HepG2 (cell line): ENCODE measurements around the gene FOLR3. TPM values are rescaled to one million over a fixed set of nuclear protein-coding genes. Genes with fewer than 3 reads are reported as not detected.

Experiments
- ATAC-seq: fragments of 200-7000 bp; cut with Tn5 transposase; 3 replicates; pipeline ENCODE4 v1.9.1; 2020; ENCODE audit warnings: mild to moderate bottlenecking, moderate library complexity
- BruUV-seq: library from RNA; stranded (reverse); fragments of 400-500 nt; replicated peaks from 2 replicates; lab custom pipeline; 2021; lab: Mats Ljungman, UMichigan
- CTCF ChIA-PET: fragments of 300-600 bp; formaldehyde crosslinking; extraction: SDS; loops from one replicate; lab custom pipeline; 2021; ENCODE audit warnings: low total read pairs, inconsistent platforms, low intra/inter-chr PET ratio; lab: Yijun Ruan, JAX
- POLR2A ChIA-PET: fragments of 350-600 bp; sonication (Branson Sonifier 250); formaldehyde crosslinking; loops from one replicate; lab custom pipeline; 2020; ENCODE audit warnings: antibody characterized with exemption, inconsistent platforms; lab: Yijun Ruan, JAX
- DNase-seq: peaks from one replicate; pipeline ENCODE4 v3.0.0-alpha.2; 2015; ENCODE audit warnings: low spot score
- FAIRE-seq: peaks from 3 replicates; lab custom pipeline; 2011; peaks lifted over from hg19 to GRCh38; lab: Jason Lieb, UNC
- H2AFZ ChIP-seq: one replicate; pipeline ENCODE4 v1.6.1; 2011; ENCODE audit warnings: low read length, inconsistent platforms
- H3K27ac ChIP-seq: fragments of 300-600 bp; 3 replicates; pipeline ENCODE4 v1.8.0; 2011; ENCODE audit warnings: mixed run types, mild to moderate bottlenecking, mixed read lengths, low read length, inconsistent platforms; ENCODE audit not compliant: insufficient read depth; ENCODE audit errors: extremely low read length
- H3K27me3 ChIP-seq, 2 experiments: fragments of 200-600 bp in 1 of 2; 2 replicates in 1 of 2; 3 replicates in 1 of 2; pipeline versions ENCODE4 v1.6.0 to v1.8.0; 2011; ENCODE audit warnings: low read length in 2 of 2, mild to moderate bottlenecking in 2 of 2, moderate library complexity in 2 of 2, inconsistent platforms in 1 of 2; ENCODE audit not compliant: insufficient read depth in 2 of 2, control insufficient read depth in 1 of 2
- H3K36me3 ChIP-seq, 2 experiments: fragments of 200-600 bp in 1 of 2; replicated peaks in 1 of 2; 2 replicates in 1 of 2; 3 replicates in 1 of 2; pipeline versions ENCODE4 v1.5.1 to v1.8.0; 2011; ENCODE audit warnings: low read length in 2 of 2, inconsistent platforms in 1 of 2; ENCODE audit not compliant: insufficient read depth in 2 of 2, control insufficient read depth in 1 of 2
- H3K4me1 ChIP-seq: 2 replicates; pipeline ENCODE4 v1.5.1; 2012; ENCODE audit warnings: low read length, inconsistent platforms; ENCODE audit not compliant: insufficient read depth
- H3K4me2 ChIP-seq: 2 replicates; pipeline ENCODE4 v1.6.0; 2011; ENCODE audit warnings: low read depth, low read length, inconsistent platforms
- H3K4me3 ChIP-seq, 3 experiments: fragments of 200-600 bp in 1 of 3; sonication (generic), shearing (Covaris generic) in 1 of 3; replicated peaks in 1 of 3; 2 replicates each; pipeline ENCODE4 v1.5.1; 2011 to 2016; ENCODE audit warnings: low read length in 3 of 3, inconsistent platforms in 2 of 3, low read depth in 2 of 3, mild to moderate bottlenecking in 2 of 3, control low read depth in 1 of 3, mixed read lengths in 1 of 3; ENCODE audit not compliant: insufficient read depth in 1 of 3
- H3K79me2 ChIP-seq: one replicate; pipeline ENCODE4 v1.6.1; 2011; ENCODE audit warnings: low read length, inconsistent platforms; ENCODE audit not compliant: insufficient read depth
- H3K9ac ChIP-seq: 2 replicates; pipeline ENCODE4 v1.6.0; 2011; ENCODE audit warnings: mild to moderate bottlenecking, low read depth, low read length, inconsistent platforms; ENCODE audit not compliant: insufficient read depth
- H3K9me3 ChIP-seq: 2 replicates; pipeline ENCODE4 v1.5.1; 2012; ENCODE audit warnings: mild to moderate bottlenecking, low read length
- H4K20me1 ChIP-seq: 2 replicates; pipeline ENCODE4 v1.6.0; 2011; ENCODE audit warnings: inconsistent platforms, mild to moderate bottlenecking, low read length, moderate library complexity; ENCODE audit not compliant: insufficient read depth
- DNMT1 ChIP-seq: sonication (generic); formaldehyde crosslinking; IDR thresholded peaks from 2 replicates; pipeline ENCODE4 v1.5.1; 2020; ENCODE audit warnings: mild to moderate bottlenecking, missing genetic modification reagents
- KAT8 ChIP-seq: IDR thresholded peaks from 2 replicates; pipeline ENCODE4 v1.6.1; 2016; ENCODE audit warnings: missing genetic modification reagents, missing compliant biosample characterization
- MAFK ChIP-seq, 2 experiments: IDR thresholded peaks in 1 of 2; conservative IDR thresholded peaks in 1 of 2; 2 replicates each; pipeline ENCODE4 v1.6.1; 2011; ENCODE audit warnings: improper control_type of control experiment in 2 of 2, low read length in 2 of 2
- PAX8 ChIP-seq: sonication (generic); formaldehyde crosslinking; IDR thresholded peaks from 2 replicates; pipeline ENCODE4 v1.8.0; 2022; ENCODE audit warnings: mild to moderate bottlenecking, missing genetic modification reagents, borderline replicate concordance
- TBX3 ChIP-seq: fragments of 450-650 bp; IDR thresholded peaks from 2 replicates; pipeline ENCODE4 v1.6.1; 2017; ENCODE audit warnings: antibody characterized with exemption, mild to moderate bottlenecking, inconsistent platforms, borderline replicate concordance
- TOE1 ChIP-seq: sonication (generic); formaldehyde crosslinking; IDR thresholded peaks from 2 replicates; pipeline ENCODE4 v1.4.0; 2020; ENCODE audit warnings: mild to moderate bottlenecking, missing genetic modification reagents
- ZNF124 ChIP-seq: sonication (generic); formaldehyde crosslinking; IDR thresholded peaks from 2 replicates; pipeline ENCODE4 v1.4.0; 2020; ENCODE audit warnings: missing genetic modification reagents
- ZNF564 ChIP-seq: sonication (generic); formaldehyde crosslinking; IDR thresholded peaks from 2 replicates; pipeline ENCODE4 v1.8.1; 2023; ENCODE audit warnings: mild to moderate bottlenecking, missing genetic modification reagents
- ZNF816 ChIP-seq: sonication (generic); formaldehyde crosslinking; IDR thresholded peaks from 2 replicates; pipeline ENCODE4 v1.8.0; 2022; ENCODE audit warnings: missing genetic modification reagents, mild to moderate bottlenecking, borderline replicate concordance
- ZSCAN30 ChIP-seq: sonication (generic); formaldehyde crosslinking; IDR thresholded peaks from 2 replicates; pipeline ENCODE4 v1.5.0; 2020; ENCODE audit warnings: mild to moderate bottlenecking, missing genetic modification reagents
- WGBS: methylation state at CpG from one replicate; pipeline ENCODE4 v1.1.6; 2017; ENCODE audit warnings: low lambda C conversion rate; 5-methylcytosine and 5-hydroxymethylcytosine counted together
- in situ Hi-C: cut with HindIII; loops from 2 replicates; pipeline ENCODE4 v1.10.0; 2017; ENCODE audit warnings: low pct_unique_long_range_greater_than_20kb; ENCODE audit not compliant: extremely low pct_ligation_motif_present
- intact Hi-C: fragments of 100-400 bp; cut with micrococcal nuclease; formaldehyde crosslinking; loops from one replicate; pipeline ENCODE4 v1.10.0; 2022; ENCODE audit not compliant: unreplicated experiment
- polyA plus RNA-seq, 8 experiments: library from polyadenylated mRNA; depleted of rRNA in 3 of 8; stranded (reverse) in 7 of 8; unstranded in 1 of 8; fragments of >200 nt; fragmentation: Illumina TruSeq in 4 of 8; extraction: Trizol in 4 of 8; gene quantifications; 2 replicates each; pipeline versions ENCODE4 v1.2.1 to v1.2.3, GENCODE V29; 2011 to 2016; ENCODE audit warnings: low read depth in 4 of 8, missing spikeins in 1 of 8, mixed read lengths in 1 of 8; ENCODE audit not compliant: insufficient read depth in 1 of 8
- total RNA-seq, 5 experiments: library from RNA; depleted of rRNA; stranded (reverse); fragments of >200 nt; fragmentation: Illumina TruSeq; extraction: Trizol; gene quantifications; 2 replicates each; pipeline ENCODE4 v1.2.3, GENCODE V29; 2016; ENCODE audit warnings: low read depth in 1 of 5
- TF ChIP-seq, protein P1 (sequence below): sonication (generic); formaldehyde crosslinking; IDR thresholded peaks from 2 replicates; pipeline ENCODE4 v1.4.0; 2020; ENCODE audit warnings: mild to moderate bottlenecking, missing genetic modification reagents, borderline replicate concordance
- TF ChIP-seq, protein P2 (sequence below): sonication (generic); formaldehyde crosslinking; IDR thresholded peaks from 2 replicates; pipeline ENCODE4 v1.4.0; 2020; ENCODE audit warnings: mild to moderate bottlenecking, missing genetic modification reagents
- TF ChIP-seq, protein P3 (sequence below): sonication (generic); formaldehyde crosslinking; IDR thresholded peaks from 2 replicates; pipeline ENCODE4 v1.8.1; 2023; ENCODE audit warnings: mild to moderate bottlenecking, inconsistent platforms, moderate library complexity, missing genetic modification reagents, borderline replicate concordance
- TF ChIP-seq, protein P4 (sequence below): sonication (generic); formaldehyde crosslinking; IDR thresholded peaks from 2 replicates; pipeline ENCODE4 v1.5.0; 2020; ENCODE audit warnings: mild to moderate bottlenecking, missing genetic modification reagents, borderline replicate concordance

Gene FOLR3
- total and polyA plus RNA-seq, 2 of the 13 experiments (the other 11 are each of a cell fraction or from before 2014, with no cell fraction given): not detected

DNA sequence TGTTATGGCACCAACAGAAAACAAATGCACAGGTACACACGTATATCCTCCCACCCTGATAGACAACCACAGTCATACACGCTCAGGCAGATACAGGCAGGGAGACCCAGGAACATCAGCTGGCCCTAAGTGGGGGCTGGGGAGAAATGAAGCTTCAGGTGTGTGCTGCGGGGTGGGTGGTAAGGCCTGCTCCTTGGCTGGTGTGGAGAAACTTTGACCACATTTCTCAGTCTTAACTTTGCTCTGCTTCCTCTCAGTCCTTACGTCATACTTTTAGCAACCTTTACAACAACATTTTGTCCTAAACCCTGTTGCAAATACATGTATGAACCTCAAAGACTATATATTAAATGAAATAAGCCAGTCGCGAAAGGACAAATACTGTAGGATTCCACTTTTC is 16.3 kb upstream of the FOLR3 start:
- no peak for ATAC-seq
- Histone ChIP-seq H3K9me3 (no peaks in the 10 kb centered on the region), H4K20me1 (no peaks in the 10 kb centered on the region), H3K9ac (no peak overlapping the region), H3K4me2 (no peak overlapping the region), H3K36me3 (no peaks in the 10 kb centered on the region), H3K4me3 (no peak overlapping the region), H3K4me1 (peaks cover 6% of the 10 kb centered on the region; the same call in 1 of the 2 replicates), H3K27me3 (peaks cover 1 to 13% of the 10 kb centered on the region in 2 experiments; a peak in 2 of 5 replicates), H3K79me2 (no peaks in the 10 kb centered on the region), H2AFZ (no peak overlapping the region), H3K27ac (no peak overlapping the region)
- in situ Hi-C loops (no loop called here), intact Hi-C loops (no loop called here)
- BruUV-seq: no TSS peak
- FAIRE-seq: no peak
- DNase-seq: no peak
- ChIA-PET CTCF (no interaction called here), POLR2A (no interaction called here)
- WGBS: 57% methylated on average over 6 of the region's 6 CpGs
- TF ChIP-seq KAT8 (CRISPR knock-in tag) (no peak), ZNF816 (CRISPR knock-in tag) (no peak), DNMT1 (no peak), ZSCAN30 (CRISPR knock-in tag) (no peak), TBX3 (no peak), MAFK (conservative IDR thresholded peaks at IDR 0.05 in 1 of 2, IDR thresholded peaks at IDR 0.05 in 1 of 2; ENCODE audit: low read length in 2 of 2) (no peak), TOE1 (CRISPR knock-in tag) (no peak), PAX8 (CRISPR knock-in tag) (no peak), ZNF564 (CRISPR knock-in tag) (no peak), ZNF124 (no peak)
- TF ChIP-seq, protein P1, sequence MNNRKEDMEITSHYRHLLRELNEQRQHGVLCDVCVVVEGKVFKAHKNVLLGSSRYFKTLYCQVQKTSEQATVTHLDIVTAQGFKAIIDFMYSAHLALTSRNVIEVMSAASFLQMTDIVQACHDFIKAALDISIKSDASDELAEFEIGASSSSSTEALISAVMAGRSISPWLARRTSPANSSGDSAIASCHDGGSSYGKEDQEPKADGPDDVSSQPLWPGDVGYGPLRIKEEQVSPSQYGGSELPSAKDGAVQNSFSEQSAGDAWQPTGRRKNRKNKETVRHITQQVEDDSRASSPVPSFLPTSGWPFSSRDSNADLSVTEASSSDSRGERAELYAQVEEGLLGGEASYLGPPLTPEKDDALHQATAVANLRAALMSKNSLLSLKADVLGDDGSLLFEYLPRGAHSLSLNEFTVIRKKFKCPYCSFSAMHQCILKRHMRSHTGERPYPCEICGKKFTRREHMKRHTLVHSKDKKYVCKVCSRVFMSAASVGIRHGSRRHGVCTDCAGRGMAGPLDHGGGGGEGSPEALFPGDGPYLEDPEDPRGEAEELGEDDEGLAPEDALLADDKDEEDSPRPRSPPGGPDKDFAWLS: no peak
- TF ChIP-seq, protein P2, sequence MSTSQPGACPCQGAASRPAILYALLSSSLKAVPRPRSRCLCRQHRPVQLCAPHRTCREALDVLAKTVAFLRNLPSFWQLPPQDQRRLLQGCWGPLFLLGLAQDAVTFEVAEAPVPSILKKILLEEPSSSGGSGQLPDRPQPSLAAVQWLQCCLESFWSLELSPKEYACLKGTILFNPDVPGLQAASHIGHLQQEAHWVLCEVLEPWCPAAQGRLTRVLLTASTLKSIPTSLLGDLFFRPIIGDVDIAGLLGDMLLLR (CRISPR knock-in tag): no peak
- TF ChIP-seq, protein P3, sequence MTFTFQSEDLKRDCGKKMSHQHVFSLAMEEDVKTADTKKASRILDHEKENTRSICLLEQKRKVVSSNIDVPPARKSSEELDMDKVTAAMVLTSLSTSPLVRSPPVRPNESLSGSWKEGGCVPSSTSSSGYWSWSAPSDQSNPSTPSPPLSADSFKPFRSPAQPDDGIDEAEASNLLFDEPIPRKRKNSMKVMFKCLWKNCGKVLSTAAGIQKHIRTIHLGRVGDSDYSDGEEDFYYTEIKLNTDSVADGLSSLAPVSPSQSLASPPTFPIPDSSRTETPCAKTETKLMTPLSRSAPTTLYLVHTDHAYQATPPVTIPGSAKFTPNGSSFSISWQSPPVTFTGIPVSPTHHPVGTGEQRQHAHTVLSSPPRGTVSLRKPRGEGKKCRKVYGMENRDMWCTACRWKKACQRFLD: no peak
- TF ChIP-seq, protein P4, sequence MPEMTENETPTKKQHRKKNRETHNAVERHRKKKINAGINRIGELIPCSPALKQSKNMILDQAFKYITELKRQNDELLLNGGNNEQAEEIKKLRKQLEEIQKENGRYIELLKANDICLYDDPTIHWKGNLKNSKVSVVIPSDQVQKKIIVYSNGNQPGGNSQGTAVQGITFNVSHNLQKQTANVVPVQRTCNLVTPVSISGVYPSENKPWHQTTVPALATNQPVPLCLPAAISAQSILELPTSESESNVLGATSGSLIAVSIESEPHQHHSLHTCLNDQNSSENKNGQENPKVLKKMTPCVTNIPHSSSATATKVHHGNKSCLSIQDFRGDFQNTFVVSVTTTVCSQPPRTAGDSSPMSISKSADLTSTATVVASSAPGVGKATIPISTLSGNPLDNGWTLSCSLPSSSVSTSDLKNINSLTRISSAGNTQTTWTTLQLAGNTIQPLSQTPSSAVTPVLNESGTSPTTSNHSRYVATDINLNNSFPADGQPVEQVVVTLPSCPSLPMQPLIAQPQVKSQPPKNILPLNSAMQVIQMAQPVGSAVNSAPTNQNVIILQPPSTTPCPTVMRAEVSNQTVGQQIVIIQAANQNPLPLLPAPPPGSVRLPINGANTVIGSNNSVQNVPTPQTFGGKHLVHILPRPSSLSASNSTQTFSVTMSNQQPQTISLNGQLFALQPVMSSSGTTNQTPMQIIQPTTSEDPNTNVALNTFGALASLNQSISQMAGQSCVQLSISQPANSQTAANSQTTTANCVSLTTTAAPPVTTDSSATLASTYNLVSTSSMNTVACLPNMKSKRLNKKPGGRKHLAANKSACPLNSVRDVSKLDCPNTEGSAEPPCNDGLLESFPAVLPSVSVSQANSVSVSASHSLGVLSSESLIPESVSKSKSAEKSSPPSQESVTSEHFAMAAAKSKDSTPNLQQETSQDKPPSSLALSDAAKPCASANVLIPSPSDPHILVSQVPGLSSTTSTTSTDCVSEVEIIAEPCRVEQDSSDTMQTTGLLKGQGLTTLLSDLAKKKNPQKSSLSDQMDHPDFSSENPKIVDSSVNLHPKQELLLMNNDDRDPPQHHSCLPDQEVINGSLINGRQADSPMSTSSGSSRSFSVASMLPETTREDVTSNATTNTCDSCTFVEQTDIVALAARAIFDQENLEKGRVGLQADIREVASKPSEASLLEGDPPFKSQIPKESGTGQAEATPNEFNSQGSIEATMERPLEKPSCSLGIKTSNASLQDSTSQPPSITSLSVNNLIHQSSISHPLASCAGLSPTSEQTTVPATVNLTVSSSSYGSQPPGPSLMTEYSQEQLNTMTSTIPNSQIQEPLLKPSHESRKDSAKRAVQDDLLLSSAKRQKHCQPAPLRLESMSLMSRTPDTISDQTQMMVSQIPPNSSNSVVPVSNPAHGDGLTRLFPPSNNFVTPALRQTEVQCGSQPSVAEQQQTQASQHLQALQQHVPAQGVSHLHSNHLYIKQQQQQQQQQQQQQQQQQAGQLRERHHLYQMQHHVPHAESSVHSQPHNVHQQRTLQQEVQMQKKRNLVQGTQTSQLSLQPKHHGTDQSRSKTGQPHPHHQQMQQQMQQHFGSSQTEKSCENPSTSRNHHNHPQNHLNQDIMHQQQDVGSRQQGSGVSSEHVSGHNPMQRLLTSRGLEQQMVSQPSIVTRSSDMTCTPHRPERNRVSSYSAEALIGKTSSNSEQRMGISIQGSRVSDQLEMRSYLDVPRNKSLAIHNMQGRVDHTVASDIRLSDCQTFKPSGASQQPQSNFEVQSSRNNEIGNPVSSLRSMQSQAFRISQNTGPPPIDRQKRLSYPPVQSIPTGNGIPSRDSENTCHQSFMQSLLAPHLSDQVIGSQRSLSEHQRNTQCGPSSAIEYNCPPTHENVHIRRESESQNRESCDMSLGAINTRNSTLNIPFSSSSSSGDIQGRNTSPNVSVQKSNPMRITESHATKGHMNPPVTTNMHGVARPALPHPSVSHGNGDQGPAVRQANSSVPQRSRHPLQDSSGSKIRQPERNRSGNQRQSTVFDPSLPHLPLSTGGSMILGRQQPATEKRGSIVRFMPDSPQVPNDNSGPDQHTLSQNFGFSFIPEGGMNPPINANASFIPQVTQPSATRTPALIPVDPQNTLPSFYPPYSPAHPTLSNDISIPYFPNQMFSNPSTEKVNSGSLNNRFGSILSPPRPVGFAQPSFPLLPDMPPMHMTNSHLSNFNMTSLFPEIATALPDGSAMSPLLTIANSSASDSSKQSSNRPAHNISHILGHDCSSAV: no peak
